Thyroid gland (tissue), 4 donors: Measurements from ENCODE around the gene MMP11.

Experiments used
- POLR2A ChIP-seq, 2 donors: fragments of 450-650 bp; IDR thresholded peaks; one replicate each; pipeline ENCODE4 v1.6.1; 2017; ENCODE audit warnings: antibody characterized with exemption in 2 of 2, mild to moderate bottlenecking in 2 of 2, moderate library complexity in 1 of 2
- TF ChIP-seq, protein P1 (sequence below), 6 experiments: fragments of 200-600 bp in 3 of 6; fragments of 450-650 bp in 3 of 6; sonication (generic) in 3 of 6; IDR thresholded peaks; one replicate each; pipeline ENCODE4 v1.5.1; 2016 to 2019; ENCODE audit warnings: antibody characterized with exemption in 6 of 6, mild to moderate bottlenecking in 2 of 6, inconsistent platforms in 1 of 6, moderate library complexity in 1 of 6

DNA sequence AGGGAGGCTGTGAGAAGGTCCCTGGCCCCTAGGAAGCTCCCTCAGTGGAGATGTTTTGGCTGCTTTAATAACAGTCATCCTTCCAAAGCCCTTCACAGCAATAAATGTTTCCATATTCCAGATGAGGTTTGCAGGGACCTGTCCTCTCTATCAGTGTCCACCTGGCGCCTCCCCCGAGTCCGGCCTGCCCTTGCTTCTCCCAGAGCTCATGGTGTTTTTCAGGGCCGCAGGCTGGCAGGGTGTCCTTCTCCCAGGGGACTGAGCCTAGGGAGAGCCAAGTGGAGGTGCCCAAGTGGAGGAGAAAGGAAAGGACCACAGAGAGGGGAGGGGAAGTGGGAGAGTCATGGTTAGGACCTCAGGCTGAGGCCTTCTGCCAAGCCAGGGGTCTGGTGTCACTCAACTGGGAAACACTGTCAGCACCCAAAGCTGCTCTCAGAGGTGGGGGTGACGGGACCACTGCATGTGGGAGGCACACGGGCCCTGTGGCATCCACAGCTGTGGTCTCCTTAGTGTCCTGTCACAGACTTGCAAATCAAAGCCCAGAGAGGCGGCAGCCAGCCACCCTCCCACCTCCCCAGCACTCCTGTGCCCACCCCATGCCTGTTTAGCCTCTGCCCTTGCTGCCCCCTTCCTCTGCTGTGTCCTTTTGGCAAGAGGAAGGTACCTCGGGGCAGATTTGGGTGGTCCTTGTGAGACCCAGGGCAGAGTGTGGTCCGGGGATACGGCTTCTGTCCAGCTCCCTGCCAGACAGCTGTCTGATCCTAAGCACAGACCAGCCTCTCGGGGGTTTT lies 59.8 kb downstream of the MMP11 start:
- TF ChIP-seq POLR2A (IDR thresholded peaks at IDR 0.05) = no peak
- TF ChIP-seq, protein P1, sequence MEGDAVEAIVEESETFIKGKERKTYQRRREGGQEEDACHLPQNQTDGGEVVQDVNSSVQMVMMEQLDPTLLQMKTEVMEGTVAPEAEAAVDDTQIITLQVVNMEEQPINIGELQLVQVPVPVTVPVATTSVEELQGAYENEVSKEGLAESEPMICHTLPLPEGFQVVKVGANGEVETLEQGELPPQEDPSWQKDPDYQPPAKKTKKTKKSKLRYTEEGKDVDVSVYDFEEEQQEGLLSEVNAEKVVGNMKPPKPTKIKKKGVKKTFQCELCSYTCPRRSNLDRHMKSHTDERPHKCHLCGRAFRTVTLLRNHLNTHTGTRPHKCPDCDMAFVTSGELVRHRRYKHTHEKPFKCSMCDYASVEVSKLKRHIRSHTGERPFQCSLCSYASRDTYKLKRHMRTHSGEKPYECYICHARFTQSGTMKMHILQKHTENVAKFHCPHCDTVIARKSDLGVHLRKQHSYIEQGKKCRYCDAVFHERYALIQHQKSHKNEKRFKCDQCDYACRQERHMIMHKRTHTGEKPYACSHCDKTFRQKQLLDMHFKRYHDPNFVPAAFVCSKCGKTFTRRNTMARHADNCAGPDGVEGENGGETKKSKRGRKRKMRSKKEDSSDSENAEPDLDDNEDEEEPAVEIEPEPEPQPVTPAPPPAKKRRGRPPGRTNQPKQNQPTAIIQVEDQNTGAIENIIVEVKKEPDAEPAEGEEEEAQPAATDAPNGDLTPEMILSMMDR (IDR thresholded peaks at IDR 0.05) = no peak
